Measurements from ENCODE around the gene ECE2. TPM values are rescaled to one million over a fixed set of nuclear protein-coding genes. Genes with fewer than 3 reads are reported as not detected.
A peak's percentile ranks its signal among the peaks of the same experiment; 100 is the strongest.

ECE2 gene
- total RNA-seq, 1 experiment from 2014 or later, result not detected

- no peaks in the 10 kb centered on the region for H3K27me3 ChIP-seq (replicated peaks; ENCODE audit: insufficient read depth, low read depth, low read length, poor library complexity)
- TF ChIP-seq EZH2 (IDR thresholded peaks at IDR 0.05; ENCODE audit: borderline replicate concordance, low read depth, low read length, poor library complexity, severe bottlenecking) (no peak), CTCF (conservative IDR thresholded peaks at IDR 0.05; ENCODE audit: low read depth, low read length) (0 out of 2 replicates have a peak, but pooled peaks have one; percentile 8)
- CTCF ChIA-PET, result no interaction called here
- peaks cover 43% of the 10 kb centered on the region for H3K36me3 ChIP-seq (ENCODE audit: insufficient read depth, low read length, poor library complexity, severe bottlenecking)
- H3K4me1 ChIP-seq (ENCODE audit: insufficient read depth, low read length, poor library complexity, severe bottlenecking), result peaks cover 30% of the 10 kb centered on the region
- DNase-seq (ENCODE audit: low spot score), result peak; percentile 84
- intact Hi-C loops (cut with micrococcal nuclease; ENCODE audit: unreplicated experiment), result no loop called here
- H3K27ac ChIP-seq (ENCODE audit: low read depth, low read length, poor library complexity, severe bottlenecking), result peak overlapping the region; percentile 95
- POLR2A ChIA-PET (ENCODE audit: low non-redundant PET), result no interaction called here
- no TSS peak for BruUV-seq (replicated peaks)
- peak overlapping the region; percentile 90 for H3K4me3 ChIP-seq (ENCODE audit: low read depth, low read length, poor library complexity, severe bottlenecking)
- H3K9me3 ChIP-seq (ENCODE audit: low read depth, low read length, poor library complexity, severe bottlenecking), result no peaks in the 10 kb centered on the region
These were observed 60.1 kb downstream of the ECE2 start for GRCh38 chr3:184335661-184336546.

GRCh38 chr3:184336547-184337398, 61.0 kb downstream of the ECE2 start:
- H3K36me3 ChIP-seq (ENCODE audit: insufficient read depth, low read length, poor library complexity, severe bottlenecking), result peaks cover 34% of the 10 kb centered on the region
- DNase-seq (ENCODE audit: low spot score), result peak; percentile 59
- TF ChIP-seq CTCF (conservative IDR thresholded peaks at IDR 0.05; ENCODE audit: low read depth, low read length) (no peak), EZH2 (IDR thresholded peaks at IDR 0.05; ENCODE audit: borderline replicate concordance, low read depth, low read length, poor library complexity, severe bottlenecking) (no peak)
- H3K27me3 ChIP-seq (replicated peaks; ENCODE audit: insufficient read depth, low read depth, low read length, poor library complexity), result no peaks in the 10 kb centered on the region
- H3K27ac ChIP-seq (ENCODE audit: low read depth, low read length, poor library complexity, severe bottlenecking), result peak overlapping the region; percentile 95
- H3K9me3 ChIP-seq (ENCODE audit: low read depth, low read length, poor library complexity, severe bottlenecking), result no peaks in the 10 kb centered on the region
- H3K4me1 ChIP-seq (ENCODE audit: insufficient read depth, low read length, poor library complexity, severe bottlenecking), result peaks cover 30% of the 10 kb centered on the region
- ChIA-PET CTCF (no interaction called here), POLR2A (ENCODE audit: low non-redundant PET) (no interaction called here)
- no TSS peak for BruUV-seq (replicated peaks)
- H3K4me3 ChIP-seq (ENCODE audit: low read depth, low read length, poor library complexity, severe bottlenecking), result peak overlapping the region; percentile 90
- intact Hi-C loops (cut with micrococcal nuclease; ENCODE audit: unreplicated experiment), result no loop called here

- H3K4me1 ChIP-seq (ENCODE audit: insufficient read depth, low read length, poor library complexity, severe bottlenecking), result peaks cover 30% of the 10 kb centered on the region
- BruUV-seq (replicated peaks), result no TSS peak
- H3K4me3 ChIP-seq (ENCODE audit: low read depth, low read length, poor library complexity, severe bottlenecking), result peak within 1 kb of the TSS; percentile 90
- no peaks in the 10 kb centered on the region for H3K9me3 ChIP-seq (ENCODE audit: low read depth, low read length, poor library complexity, severe bottlenecking)
- POLR2A ChIA-PET (ENCODE audit: low non-redundant PET), result no interaction called here
- no peak for DNase-seq (ENCODE audit: low spot score)
- H3K27me3 ChIP-seq (replicated peaks; ENCODE audit: insufficient read depth, low read depth, low read length, poor library complexity), result no peaks in the 10 kb centered on the region
- CTCF ChIA-PET, result no interaction called here
- TF ChIP-seq CTCF (conservative IDR thresholded peaks at IDR 0.05; ENCODE audit: low read depth, low read length), result no peak
- TF ChIP-seq EZH2 (IDR thresholded peaks at IDR 0.05; ENCODE audit: borderline replicate concordance, low read depth, low read length, poor library complexity, severe bottlenecking), result no peak
- intact Hi-C loops (cut with micrococcal nuclease; ENCODE audit: unreplicated experiment), result no loop called here
- peak within 1 kb of the TSS; percentile 95 for H3K27ac ChIP-seq (ENCODE audit: low read depth, low read length, poor library complexity, severe bottlenecking)
- peaks cover 29% of the 10 kb centered on the region for H3K36me3 ChIP-seq (ENCODE audit: insufficient read depth, low read length, poor library complexity, severe bottlenecking)
These were observed 61.5 kb downstream of the ECE2 start, which contains the start of gene FAM131A for GRCh38 chr3:184337399-184337714. Gene FAM131A, plus strand, starts transcription at chr3:184337600. Its CDS starts 31 bp downstream, at chr3:184337631.

Data from A673 (cell line).